Measurements from ENCODE around the gene MYO19. TPM values are rescaled to one million over a fixed set of nuclear protein-coding genes. Genes with fewer than 3 reads are reported as not detected.
A peak's percentile ranks its signal among the peaks of the same experiment; 100 is the strongest.
"Not testable (repeated sequence)": the region's sequence is repeated elsewhere in the genome, so short reads cannot be mapped to it uniquely, and the experiment has no call there.

MYO19 gene
- total RNA-seq, 2 donors from 2014 or later, result 18.0 to 29.1 TPM

- DNase-seq (no peak), ATAC-seq (no peak)
- intact Hi-C loops (cut with DNase I), result loop anchor here in 1 of 2 donors (5.0 kb wide), 1 partner anchor 57 kb away; the partner anchor contains the start of gene DHRS11
Measured at GRCh38 chr17:36535669-36536081, 1.0 kb upstream of the MYO19 start.

- intact Hi-C loops (cut with DNase I), result no loop called here
- peak; percentile 77 for DNase-seq
- ATAC-seq, result peak; percentile 41 to 68
Measured at GRCh38 chr17:36533935-36534839, 481 bp downstream of the MYO19 start.

- intact Hi-C loops (cut with DNase I), result no loop called here
- ATAC-seq, result no peak
- no peak for DNase-seq
Measured at GRCh38 chr17:36532435-36532975, 2.2 kb downstream of the MYO19 start.

- DNase-seq, result no peak
- no peak for ATAC-seq
- intact Hi-C loops (cut with DNase I), result no loop called here
Measured at GRCh38 chr17:36529121-36529520, 5.5 kb downstream of the MYO19 start.

- DNase-seq (no peak), ATAC-seq (no peak)
- intact Hi-C loops (cut with DNase I), result no loop called here
Measured at GRCh38 chr17:36527621-36528250, 6.9 kb downstream of the MYO19 start.

GRCh38 chr17:36525888-36526287 is 8.8 kb downstream of the MYO19 start:
- intact Hi-C loops (cut with DNase I), result no loop called here
- DNase-seq (no peak), ATAC-seq (no peak)

GRCh38 chr17:36525113-36525512 is 9.6 kb downstream of the MYO19 start:
- DNase-seq, result no peak
- intact Hi-C loops (cut with DNase I), result no loop called here
- no peak for ATAC-seq

- no peak for DNase-seq
- intact Hi-C loops (cut with DNase I), result no loop called here
- no peak for ATAC-seq
Measured at GRCh38 chr17:36524428-36524876, 10.2 kb downstream of the MYO19 start.

GRCh38 chr17:36523113-36523512 is 11.6 kb downstream of the MYO19 start:
- intact Hi-C loops (cut with DNase I), result no loop called here
- ATAC-seq (no peak), DNase-seq (no peak)

GRCh38 chr17:36515837-36516236 is 18.8 kb downstream of the MYO19 start:
- intact Hi-C loops (cut with DNase I), result no loop called here
- ATAC-seq (no peak), DNase-seq (no peak)

GRCh38 chr17:36514856-36515255 is 19.8 kb downstream of the MYO19 start:
- ATAC-seq, result no peak
- intact Hi-C loops (cut with DNase I), result no loop called here
- no peak for DNase-seq

GRCh38 chr17:36512641-36513040 is 22.0 kb downstream of the MYO19 start:
- intact Hi-C loops (cut with DNase I), result no loop called here
- DNase-seq (no peak), ATAC-seq (no peak)

- DNase-seq (no peak), ATAC-seq (no peak)
- intact Hi-C loops (cut with DNase I), result no loop called here
Measured at GRCh38 chr17:36511216-36511615, 23.5 kb downstream of the MYO19 start.

- intact Hi-C loops (cut with DNase I), result no loop called here
- DNase-seq, result no peak
- no peak for ATAC-seq
Measured at GRCh38 chr17:36510636-36511035, 24.0 kb downstream of the MYO19 start.

- ATAC-seq (no peak), DNase-seq (no peak)
- intact Hi-C loops (cut with DNase I), result no loop called here
Measured at GRCh38 chr17:36509272-36509985, 25.2 kb downstream of the MYO19 start.

- intact Hi-C loops (cut with DNase I); DNase-seq; ATAC-seq: not testable (repeated sequence)
Measured at GRCh38 chr17:36508439-36508838, 26.2 kb downstream of the MYO19 start.

GRCh38 chr17:36507266-36507665 is 27.4 kb downstream of the MYO19 start:
- no peak for ATAC-seq
- DNase-seq, result no peak
- intact Hi-C loops (cut with DNase I), result no loop called here

- intact Hi-C loops (cut with DNase I), result no loop called here
- ATAC-seq (no peak), DNase-seq (no peak)
Measured at GRCh38 chr17:36506831-36507230, 27.8 kb downstream of the MYO19 start.

GRCh38 chr17:36506249-36506826 is 28.3 kb downstream of the MYO19 start:
- no peak for DNase-seq
- ATAC-seq, result no peak
- intact Hi-C loops (cut with DNase I), result no loop called here
